NCI-H510A (cell line): ENCODE data around the gene ARPC1A.

Source experiments
- DNase-seq: peaks from one replicate; lab custom pipeline; 2025; lab: John Stamatoyannopoulos, UW

ARPC1A gene

DNA sequence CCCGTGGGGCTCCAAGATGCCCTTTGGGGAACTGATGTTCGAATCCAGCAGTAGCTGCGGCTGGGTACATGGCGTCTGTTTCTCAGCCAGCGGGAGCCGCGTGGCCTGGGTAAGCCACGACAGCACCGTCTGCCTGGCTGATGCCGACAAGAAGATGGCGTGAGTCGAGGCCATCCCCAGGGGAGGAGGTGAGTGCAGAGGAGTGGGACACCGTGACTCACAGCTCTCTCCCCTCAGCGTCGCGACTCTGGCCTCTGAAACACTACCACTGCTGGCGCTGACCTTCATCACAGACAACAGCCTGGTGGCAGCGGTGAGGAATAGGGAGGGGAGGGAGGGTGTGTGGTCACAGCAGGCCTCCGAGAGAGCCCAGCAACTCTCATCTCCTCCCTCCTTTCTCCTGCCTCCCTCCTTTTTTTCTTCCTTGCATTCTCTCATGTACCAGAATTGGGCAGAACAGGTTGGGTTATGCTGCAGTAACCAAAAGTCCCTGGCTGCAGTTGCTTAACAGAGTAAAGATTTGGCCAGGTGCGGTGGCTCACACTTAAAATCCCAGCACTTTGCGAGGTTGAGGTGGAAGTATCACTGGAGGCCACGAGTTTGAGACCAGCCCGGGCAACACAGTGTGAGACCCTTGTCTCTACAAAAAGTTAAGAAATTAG is 65.4 kb downstream of the ARPC1A start:
- no peak for DNase-seq

DNA sequence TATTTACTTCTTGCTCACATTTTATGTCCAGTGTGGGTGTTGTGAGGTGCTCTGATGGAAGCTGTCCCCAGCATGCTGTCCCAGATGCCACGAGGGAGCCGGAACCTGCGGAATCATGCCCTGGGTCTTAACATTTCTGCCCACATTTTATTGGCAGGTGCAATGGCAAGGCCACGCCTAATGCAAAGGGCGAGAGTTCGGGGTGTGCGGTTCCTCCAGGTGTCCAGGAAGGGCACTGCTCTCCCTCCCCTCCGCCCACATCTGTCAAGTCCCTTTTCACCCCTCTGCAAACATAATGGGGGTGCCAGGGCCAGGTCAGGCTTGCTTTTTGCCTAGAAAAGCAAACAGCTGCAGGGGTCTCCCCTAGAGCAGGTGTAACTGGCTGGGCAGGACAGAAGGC is 66.3 kb downstream of the ARPC1A start:
- DNase-seq, result no peak

DNA sequence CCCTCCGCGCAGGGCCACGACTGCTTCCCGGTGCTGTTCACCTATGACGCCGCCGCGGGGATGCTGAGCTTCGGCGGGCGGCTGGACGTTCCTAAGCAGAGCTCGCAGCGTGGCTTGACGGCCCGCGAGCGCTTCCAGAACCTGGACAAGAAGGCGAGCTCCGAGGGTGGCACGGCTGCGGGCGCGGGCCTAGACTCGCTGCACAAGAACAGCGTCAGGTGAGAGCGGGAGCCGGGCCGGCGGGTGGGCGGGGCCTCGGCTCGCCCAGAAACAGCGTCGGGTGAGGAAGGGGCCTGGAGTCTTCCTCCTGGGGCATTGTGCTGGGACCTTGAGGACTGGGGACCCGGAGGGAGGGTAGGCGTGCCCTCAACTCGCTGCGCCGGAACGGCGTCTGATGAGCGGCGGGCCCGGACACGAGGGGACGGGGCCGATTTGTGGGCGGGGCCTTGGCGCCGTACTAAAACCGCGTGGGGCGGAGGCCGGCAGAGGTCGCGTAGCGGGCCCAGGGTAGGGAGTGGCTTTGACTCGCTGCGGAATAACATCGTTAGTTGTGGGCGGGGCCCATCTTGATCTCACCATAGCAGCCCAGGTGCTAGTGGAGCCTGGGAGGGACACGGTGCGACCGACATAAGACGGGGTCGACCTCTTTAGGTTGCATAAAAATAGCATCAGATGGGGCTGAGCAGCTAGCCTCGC is 67.1 kb downstream of the ARPC1A start:
- DNase-seq, result peak; percentile 62

DNA sequence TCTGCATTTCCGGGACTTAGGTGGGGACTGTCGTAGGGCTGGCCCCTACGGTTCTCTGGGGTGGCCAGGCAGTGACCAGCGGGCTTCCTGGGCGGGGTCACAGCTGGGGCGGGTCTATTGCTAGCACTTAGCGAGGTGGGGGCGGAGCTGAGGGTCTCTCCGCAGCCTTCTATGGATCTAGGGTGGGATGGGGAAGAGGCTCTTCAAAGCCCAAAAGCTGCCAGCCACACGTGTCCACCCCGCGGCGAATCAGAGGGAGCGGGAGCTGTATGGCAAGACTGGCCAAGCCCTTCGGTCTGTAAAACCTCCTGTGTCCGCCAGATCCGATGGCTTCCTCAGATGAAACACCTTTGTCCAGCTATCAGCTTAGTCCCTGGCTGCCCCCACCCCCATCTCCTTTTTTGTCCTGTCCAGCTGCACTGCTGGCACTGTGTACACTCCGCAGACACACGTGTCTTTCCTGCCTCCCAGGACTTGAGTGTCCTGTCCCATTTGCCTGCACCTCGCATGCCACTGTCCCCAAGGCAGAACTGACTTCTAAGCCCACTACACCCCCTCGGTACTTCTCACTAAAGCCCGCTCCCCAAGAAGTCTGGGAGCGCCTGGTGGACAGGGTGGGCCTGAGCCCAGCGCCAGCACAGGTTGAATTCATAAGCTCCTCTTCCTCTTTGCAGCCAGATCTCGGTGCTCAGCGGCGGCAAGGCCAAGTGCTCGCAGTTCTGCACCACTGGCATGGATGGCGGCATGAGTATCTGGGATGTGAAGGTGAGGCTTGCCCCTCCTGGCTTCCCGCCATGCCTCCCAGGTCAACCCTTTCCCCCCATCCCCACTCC is 67.9 kb downstream of the ARPC1A start:
- DNase-seq, result no peak

DNA sequence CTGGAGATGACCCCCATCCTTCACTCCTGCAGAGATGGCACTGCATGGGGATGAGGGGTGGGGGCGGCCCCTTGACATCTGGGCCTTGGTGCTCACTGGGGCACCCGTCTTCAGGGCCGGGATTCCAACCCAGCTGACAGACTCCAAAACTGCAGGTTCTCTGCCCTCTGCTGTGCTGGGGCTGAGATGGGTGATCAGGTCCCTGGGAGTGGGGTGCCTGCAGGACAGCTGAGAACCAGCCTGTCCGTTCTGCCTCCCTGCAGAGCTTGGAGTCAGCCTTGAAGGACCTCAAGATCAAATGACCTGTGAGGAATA is 68.4 kb downstream of the ARPC1A start:
- DNase-seq, result no peak

DNA sequence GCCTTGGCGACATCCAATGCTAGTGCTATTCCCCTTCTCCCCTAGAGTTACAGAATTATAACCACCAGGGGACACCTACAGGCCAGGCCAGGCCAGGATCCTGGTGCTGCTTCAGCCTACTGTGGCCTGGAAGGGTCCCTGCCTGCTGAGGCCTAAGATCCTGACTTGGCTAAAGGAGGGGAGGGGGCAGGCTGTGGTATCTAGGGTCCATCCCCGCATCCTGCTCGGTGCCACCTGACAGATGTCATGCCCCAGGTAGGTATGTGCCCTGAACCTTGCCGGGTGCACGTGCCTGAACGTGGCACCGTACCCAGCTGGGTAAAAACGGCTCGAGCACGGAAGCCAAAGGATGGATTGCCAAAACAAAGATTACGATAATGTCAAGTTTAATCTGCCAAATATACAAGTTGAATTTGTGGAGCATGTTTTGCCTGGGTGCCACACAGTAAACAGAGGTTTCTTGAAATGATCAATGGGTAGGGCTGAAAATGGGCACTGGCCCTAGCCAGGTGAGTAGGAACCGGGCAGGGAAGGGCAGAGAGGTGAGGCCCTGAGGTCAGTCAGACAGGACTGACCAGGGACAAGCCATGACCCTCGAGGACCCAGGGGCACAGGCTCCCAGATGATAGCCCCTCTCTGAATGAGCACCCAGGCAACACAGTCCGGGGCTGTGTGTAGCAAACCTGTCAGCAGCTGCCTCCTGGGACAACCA is 70.1 kb downstream of the ARPC1A start:
- no peak for DNase-seq

DNA sequence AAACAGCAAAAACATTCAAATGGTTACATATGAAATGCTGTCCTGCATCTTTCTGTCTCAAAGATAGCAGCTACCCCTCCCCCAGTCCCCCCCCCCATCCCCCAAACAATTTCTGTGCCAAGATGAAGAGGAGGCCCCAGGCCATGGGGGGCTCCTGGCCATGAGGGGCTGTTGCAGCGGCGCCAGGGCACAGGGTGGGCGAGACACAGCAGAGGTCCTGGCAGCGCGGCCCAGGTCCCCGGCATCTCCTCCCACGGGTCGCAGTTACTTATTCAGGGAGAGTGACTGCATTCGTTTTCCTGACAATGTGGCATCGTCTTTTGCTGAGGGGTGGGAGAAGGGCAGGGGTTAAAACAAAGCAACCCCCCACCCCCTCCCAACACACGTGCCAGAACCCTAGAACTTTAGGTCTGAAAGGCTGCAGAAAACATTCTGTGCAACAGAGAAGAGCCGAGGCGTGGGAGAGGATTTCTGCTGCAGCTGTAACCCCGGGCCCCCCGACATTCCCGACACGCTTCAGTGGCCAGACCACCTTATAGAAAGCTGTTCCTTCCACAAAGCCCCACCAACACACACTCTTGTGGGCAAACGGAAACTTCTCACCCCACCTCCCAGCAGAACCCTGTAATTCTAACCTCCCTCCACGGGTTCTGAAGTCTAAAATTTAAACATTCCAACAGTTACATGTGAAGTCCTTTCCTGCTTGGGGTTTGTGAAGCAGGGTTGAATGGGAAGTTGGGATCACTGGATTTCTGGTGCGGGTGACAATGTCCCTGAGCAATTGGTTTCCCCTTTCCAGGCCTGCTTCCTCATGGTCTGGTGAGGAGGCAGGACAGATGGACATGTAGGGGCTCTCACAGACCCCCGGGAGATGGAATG is 71.0 kb downstream of the ARPC1A start:
- DNase-seq, result no peak

DNA sequence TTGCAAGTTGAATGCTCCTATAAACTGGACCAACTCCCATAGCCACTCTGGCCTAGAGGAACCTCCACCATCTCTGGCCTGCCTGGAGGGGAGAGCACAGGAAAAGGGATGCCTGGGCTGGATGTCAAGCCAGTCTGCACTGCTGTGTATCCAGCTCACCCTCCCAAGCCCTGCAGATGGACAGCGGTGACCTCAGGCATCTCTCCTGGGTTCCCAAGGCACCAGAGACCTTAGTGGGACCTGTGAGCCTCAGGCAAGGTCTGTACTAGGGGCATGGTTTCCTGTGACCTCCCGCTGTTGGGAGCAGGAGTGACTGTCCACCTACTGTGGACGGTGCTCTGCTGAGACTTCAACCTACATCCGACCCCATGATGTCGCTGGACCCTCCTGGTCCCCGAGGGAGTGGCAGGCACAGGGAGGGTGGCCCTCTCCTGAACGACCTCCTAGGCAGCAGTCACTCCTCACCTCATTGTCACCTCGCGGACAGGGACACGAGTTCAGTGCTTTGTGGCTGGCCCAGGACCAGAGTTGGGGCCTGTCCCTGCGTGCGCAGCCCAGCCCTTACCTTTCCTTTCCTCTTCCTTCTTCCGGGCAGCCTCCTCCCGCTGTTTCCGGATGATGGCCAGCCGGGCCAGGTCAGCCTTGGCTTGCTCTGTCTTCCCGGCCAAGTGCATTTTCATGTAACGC is 71.7 kb downstream of the ARPC1A start:
- no peak for DNase-seq

DNA sequence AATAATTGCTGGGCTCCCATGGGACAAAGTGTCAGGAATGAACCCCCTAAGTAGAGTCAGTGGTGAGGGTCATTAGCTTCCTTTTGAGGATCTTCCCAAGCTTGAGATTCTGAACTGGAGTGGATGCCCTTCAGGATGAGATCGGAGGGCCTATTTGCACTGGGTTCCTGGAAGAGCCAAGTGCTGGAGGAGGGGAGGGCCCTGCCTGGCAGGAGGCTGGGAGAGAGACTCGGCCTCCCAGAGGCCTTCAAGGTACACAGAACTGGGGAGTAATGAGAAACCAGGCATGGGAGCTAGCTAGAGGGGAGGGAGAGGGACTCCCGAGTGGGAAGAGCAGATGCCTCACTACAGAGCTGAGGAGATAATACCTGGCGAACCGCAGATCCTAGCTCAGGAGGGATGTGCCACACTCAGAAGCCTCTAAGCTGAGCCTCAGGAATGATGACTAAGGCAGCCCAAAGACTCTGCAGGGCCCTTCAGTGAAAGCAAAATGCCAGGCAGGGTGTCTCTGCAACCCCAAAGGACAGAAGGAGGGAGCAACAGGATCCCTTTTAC is 73.3 kb downstream of the ARPC1A start:
- no peak for DNase-seq

DNA sequence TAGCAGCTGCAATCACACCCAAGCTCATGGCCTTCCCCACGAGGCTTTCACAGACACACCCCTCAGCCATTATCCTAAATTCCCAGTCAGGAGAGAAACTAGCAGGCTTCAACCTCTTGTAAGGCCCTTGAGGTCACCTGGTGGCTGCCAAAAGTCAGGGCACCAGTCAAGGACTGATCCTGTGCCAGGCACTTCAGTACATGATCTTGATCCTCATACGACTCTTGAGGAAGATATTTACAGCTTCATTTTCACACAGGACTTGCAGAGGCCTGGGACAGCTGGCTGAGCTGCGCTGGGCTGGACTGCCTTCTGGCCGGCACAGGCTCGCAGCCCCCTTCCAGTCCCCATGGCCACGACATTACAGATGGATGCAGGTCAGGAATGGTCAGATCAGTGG is 73.9 kb downstream of the ARPC1A start:
- no peak for DNase-seq

DNA sequence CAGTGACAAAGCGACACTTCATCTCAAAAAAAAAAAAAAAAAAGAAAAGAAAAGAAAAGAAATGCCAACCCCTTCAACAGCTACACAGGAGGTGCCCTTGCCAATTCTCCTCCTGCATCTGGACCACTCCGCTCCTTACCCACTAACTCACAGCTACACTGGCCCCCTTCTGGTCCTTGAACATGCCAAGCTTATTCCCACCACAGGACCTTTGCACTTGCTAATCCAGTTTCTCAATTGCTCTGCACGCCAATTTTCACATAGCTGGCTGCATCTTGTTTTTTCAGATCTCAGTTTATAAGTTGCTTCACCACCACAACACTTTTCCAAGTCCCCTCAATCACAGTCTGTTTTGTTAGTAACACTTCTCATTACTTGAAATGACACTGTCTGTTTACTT is 77.2 kb downstream of the ARPC1A start:
- DNase-seq, result no peak

DNA sequence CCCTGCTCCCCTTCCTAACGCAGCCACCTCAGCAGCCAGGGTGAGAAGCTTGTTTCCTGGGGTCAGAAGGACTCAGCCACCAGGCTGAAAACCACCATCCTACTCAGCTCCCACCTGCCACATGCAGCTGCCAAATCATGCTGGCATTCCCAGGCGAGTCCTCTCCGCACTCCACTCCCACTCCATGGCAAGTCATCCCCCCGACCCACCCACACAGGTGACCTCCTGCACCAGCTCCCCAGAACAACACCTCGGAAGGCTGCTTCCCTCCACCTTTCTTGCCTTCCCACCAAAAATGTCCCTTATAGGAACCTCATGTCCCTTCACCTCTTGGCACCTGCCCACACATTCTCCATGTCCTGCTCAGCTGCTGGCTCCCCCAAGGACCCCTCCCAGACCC is 78.1 kb downstream of the ARPC1A start:
- DNase-seq, result no peak

DNA sequence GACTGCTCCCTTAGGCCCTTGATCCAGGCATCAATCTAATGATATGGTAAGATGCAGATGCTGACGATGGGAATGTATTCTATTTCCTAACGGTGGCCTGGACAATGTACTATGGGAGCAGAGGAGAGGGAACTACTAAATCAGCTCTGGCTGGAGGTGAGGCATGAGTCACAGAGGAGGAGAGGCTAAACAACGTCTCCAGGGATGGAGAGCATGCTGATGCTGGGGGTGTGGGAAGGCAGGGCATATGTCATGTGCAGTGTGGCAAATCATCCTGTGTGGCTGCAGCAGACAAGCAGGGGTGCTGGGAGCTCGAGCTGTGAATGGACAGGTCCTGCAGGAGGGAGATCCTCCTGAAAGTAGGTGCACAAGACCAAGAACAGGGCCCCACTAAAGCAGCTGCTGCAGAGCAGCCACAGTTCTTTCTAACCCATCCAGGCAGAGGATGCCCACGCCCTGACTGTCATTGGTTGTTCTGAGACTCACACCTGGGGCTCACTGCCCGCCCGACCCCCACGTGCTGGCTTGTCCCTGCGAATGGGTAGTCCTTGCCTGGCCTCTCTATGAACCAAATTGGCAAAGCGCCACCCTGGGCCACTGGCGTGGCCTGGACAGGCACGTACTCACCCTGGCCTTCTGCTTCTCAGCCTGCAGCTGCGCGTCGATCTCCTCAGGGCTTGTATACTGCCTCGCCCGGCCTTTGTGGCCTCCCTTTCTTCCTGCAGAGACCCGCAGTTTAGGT is 78.7 kb downstream of the ARPC1A start:
- DNase-seq, result no peak

DNA sequence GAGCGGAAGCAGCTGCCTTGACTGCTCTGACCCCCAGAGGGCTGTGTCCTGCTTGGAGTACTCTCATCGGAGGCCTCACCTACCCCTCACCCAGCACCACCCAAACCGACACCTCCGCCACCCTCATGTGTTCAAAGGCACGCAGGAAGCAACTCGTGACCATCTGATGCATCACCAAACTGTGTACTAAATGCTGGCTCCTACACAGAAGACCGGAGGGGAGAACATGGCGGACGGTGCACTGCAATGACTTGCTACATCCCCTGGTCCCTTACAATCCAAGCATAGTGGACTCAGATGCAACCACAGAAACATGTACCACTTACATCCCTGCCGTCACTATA is 79.3 kb downstream of the ARPC1A start:
- DNase-seq, result no peak

DNA sequence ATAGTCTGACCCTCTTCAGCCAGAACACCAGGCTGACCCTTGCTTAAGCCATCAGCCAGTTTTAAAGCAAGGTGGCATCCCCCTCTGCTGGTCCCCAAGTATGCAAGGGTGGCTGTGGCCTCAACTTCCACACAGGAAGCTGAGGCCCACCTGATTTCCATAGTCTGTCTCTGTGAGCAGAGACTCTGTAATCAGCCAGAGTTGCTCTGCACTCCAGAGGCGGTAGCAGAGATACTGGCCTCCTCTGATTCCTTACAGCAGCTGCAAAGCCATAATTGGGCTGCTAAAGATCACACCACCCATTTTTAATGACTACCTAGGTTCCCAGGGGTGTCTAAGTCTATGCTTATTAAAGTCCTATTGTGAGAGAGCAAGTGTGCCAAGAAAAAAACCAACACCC is 80.9 kb downstream of the ARPC1A start:
- DNase-seq, result no peak

DNA sequence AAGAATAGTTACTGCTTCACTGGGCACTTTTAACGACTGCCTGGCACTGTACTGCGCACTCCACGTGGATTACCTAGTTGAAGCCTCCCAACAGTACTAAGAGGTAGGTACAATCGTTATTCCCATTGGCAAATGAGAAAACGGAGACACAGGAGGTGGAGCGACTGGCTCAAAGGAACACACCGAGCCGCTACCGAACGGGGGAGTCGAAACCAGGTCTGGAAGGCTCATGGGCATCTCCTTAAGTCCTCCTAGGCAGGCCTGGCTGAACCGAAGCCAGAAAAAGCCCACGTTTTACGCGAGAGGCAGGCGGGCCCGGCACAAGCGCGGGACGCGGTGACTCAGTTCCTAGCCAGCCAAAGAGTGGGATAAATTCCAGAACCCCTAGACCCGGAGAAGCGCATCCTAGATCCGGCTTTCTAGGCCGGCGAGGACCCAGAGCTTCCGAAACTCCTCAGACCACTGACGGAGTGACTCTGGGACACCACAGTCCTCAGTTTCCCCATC is 82.2 kb downstream of the ARPC1A start:
- no peak for DNase-seq

DNA sequence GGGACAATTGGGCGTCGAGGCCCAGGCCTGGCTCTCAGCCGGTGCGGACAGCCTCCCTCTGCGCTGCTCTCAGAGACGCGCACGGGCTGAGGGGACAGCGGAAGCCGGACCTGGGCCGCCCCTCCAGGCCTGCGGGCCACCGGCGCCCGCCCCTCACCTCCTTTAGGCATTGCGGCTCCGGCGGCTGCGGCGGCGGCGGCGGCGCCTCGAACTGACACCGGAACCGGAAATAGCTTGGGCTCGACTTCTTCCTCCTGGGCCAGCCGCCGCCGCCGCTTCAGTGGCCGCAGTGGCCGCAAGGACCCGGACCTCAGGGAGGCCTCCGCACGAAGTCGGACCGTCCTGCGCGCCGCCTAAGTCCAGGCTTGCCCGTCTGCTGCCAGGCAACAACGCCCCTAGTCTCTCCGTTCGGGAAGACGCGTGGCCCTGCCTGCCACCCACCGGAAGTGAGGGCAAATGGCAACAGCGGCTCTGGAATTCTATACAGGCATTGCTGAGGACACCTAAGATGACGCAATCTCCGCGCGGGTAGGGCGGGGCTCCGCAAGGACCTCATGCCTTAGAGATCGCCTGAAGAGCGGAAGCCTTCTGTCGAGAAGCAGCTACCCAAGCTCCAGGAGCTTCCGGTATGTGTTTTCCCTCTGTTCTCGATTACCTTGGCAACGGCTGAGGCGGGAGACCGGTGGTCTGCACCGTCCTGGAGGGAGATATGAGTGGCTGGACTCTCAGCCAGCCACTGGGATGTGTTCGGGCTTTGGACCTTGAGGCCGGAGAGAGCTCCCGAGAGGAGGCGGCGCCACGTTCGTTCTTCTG is 82.9 kb downstream of the ARPC1A start, which contains the start of the genes BUD31 and PDAP1:
Gene BUD31 (plus strand): TSS at position 591 of the 813 bp plus-strand sequence. CDS start 2,124 bp downstream, outside the sequence.
Gene PDAP1 (minus strand): TSS at position 219 of the 813 bp plus-strand sequence. CDS start 49 bp downstream, at position 170.
- peak; percentile 66 for DNase-seq

DNA sequence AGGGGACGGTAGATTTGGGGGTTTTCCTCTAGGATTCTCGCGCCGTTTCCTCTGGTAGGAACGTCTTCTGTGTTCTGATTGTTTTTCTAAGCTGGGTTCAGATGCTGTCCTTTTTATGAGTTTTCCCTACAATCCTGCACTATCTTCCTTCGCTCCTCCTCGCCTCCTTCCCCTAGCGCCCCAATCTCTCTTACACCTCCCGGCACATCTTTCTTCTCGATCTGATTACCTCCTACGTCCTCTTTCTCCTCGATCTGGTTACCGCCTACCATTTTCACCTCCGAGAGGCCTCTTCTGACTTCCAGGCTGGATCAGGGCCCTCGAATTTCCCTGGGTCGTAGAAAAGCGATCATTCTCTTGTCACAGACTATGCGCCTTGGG is 83.5 kb downstream of the ARPC1A start:
- no peak for DNase-seq

DNA sequence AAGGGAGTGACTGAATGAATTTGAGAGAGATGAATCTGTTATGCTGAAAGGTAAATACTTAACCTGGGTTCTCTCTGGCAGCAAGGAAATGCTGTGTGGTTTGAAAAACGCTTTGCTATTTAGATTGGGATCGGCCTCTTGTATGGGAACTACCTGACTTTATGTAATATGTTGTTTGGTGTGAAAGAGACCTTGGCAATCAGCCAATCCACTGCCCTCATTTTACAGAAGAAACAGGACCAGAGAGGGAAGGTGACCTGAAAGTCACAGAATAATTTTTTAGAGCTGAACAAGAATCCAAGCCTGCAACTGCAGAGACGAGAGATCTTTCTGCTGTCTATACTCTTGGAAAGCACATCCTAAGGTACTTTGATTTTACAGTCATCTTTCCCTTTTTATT is 84.1 kb downstream of the ARPC1A start:
- no peak for DNase-seq
